GM15510 (cell line): ENCODE data around the gene SPATA20.

Experiments used
- POLR2A ChIP-seq: IDR thresholded peaks from 3 replicates; pipeline ENCODE4 v1.6.1; 2011; ENCODE audit warnings: borderline replicate concordance; ENCODE audit not compliant: insufficient read length; ENCODE audit errors: extremely low read depth

SPATA20 gene

DNA sequence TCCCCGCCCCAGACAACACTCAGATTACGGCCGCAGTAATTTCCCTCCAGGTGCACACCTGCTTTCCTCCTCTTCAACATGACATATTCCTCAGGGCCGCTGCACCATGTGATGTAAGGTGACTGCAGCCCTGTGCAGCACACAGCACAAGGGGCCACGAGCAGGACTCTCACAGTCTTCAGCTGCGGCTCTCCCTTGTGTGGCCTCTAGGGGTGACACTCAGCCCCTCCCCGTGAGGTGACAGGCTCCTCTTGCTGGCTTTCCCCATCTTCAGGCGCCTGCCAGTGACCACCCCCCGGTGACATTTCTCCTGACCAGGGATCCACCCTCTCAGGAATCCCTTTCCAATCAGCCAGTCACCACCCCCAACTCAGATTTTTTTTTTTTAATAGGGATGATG lies 56.4 kb downstream of the SPATA20 start:
- TF ChIP-seq POLR2A: no peak

DNA sequence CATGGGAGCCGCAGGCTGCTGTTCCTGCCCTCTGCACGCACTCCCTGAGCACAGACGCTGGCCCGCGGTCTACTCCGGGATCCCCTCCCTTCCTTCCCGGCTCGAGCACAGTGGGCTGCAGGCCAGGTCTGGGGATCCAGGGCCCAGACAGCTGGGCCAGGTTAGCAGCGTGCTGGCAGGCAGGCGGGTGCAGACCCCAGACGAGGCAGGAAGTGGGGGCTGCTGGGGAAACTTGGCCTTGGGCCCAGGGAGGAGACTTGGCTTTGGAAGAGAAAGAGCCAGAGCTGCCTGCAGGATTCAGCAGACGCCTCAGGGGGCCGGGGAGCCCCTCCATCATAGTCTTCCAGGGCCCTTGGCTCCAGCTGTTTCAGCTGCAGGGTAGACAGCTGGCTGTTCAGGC lies 57.5 kb downstream of the SPATA20 start:
- TF ChIP-seq POLR2A: no peak

DNA sequence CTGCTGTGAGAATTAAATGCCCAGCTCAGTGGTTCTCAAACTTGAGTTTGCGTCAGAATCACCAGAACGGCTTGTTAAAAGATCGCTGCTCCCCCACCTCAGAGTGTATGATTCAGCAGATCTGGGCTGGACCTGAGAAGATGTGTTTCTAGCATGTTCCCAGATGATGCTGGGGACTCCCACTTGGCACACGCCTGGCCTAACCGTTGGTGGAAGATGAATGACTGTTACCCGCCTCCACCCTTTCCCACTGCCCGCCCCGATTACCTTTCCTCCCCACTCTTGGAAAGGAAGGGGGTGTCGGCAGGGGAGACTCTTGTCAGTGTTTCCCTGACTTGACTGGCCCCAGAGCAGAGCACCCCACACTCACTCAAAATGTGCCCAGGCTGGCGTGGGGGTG lies 58.5 kb downstream of the SPATA20 start:
- TF ChIP-seq POLR2A: no peak
